Effector memory CD4-positive, alpha-beta T cell (primary cell): ENCODE data around the gene KIF1C.
A peak's percentile ranks its signal among the peaks of the same experiment; 100 is the strongest.

Experiments
- DNase-seq, 3 donors: peaks; one replicate each; pipeline ENCODE4 v3.0.0-alpha.2; 2020
- H3K27ac ChIP-seq: 2 replicates; pipeline ENCODE4 v1.7.0; 2013; ENCODE audit warnings: mild to moderate bottlenecking, low read length, moderate library complexity; ENCODE audit not compliant: insufficient read depth, poor library complexity, severe bottlenecking
- H3K27me3 ChIP-seq: replicated peaks from 2 replicates; pipeline ENCODE4 v1.7.0; 2013; ENCODE audit warnings: mild to moderate bottlenecking, low read length; ENCODE audit not compliant: insufficient read depth, control insufficient read depth, poor library complexity, severe bottlenecking
- H3K36me3 ChIP-seq: 2 replicates; pipeline ENCODE4 v1.7.0; 2013; ENCODE audit warnings: mild to moderate bottlenecking, low read length, moderate library complexity; ENCODE audit not compliant: control insufficient read depth, insufficient read depth
- H3K4me1 ChIP-seq: 2 replicates; pipeline ENCODE4 v1.7.0; 2013; ENCODE audit warnings: low read length, mild to moderate bottlenecking; ENCODE audit not compliant: control insufficient read depth, insufficient read depth, poor library complexity, severe bottlenecking
- H3K4me3 ChIP-seq: 2 replicates; pipeline ENCODE4 v1.7.0; 2013; ENCODE audit warnings: low read length, low read depth, mild to moderate bottlenecking; ENCODE audit not compliant: insufficient read depth, poor library complexity, severe bottlenecking
- H3K9me3 ChIP-seq: 2 replicates; pipeline ENCODE4 v1.7.0; 2013; ENCODE audit warnings: mild to moderate bottlenecking, low read length, moderate library complexity; ENCODE audit not compliant: control insufficient read depth

The KIF1C gene

GRCh38 chr17:5035315-5035714 is 37.6 kb downstream of the KIF1C start, which contains the start of gene SLC52A1:
Gene SLC52A1, minus strand, starts transcription at chr17:5035426. Its CDS starts 820 bp downstream, at chr17:5034606.
- H3K27me3 ChIP-seq: no peaks in the 10 kb centered on the region
- no peak for DNase-seq
- no peak within 1 kb of the TSS for H3K4me3 ChIP-seq
- H3K9me3 ChIP-seq: no peaks in the 10 kb centered on the region
- no peaks in the 10 kb centered on the region for H3K36me3 ChIP-seq
- no peak within 1 kb of the TSS for H3K27ac ChIP-seq
- H3K4me1 ChIP-seq: peaks cover 10% of the 10 kb centered on the region

GRCh38 chr17:5042157-5043022 is 44.6 kb downstream of the KIF1C start:
- H3K4me1 ChIP-seq: peaks cover 27% of the 10 kb centered on the region
- peak overlapping the region; percentile 67 for H3K27ac ChIP-seq
- no peaks in the 10 kb centered on the region for H3K27me3 ChIP-seq
- DNase-seq: peak in 2 of 3 donors; percentile 11 to 18
- peak overlapping the region; percentile 37 for H3K4me3 ChIP-seq
- H3K36me3 ChIP-seq: no peaks in the 10 kb centered on the region
- H3K9me3 ChIP-seq: no peaks in the 10 kb centered on the region

- H3K4me1 ChIP-seq: peaks cover 35% of the 10 kb centered on the region
- H3K4me3 ChIP-seq: no peak overlapping the region
- no peaks in the 10 kb centered on the region for H3K27me3 ChIP-seq
- H3K9me3 ChIP-seq: no peaks in the 10 kb centered on the region
- no peak for DNase-seq
- no peak overlapping the region for H3K27ac ChIP-seq
- no peaks in the 10 kb centered on the region for H3K36me3 ChIP-seq
Observed at GRCh38 chr17:5043524-5043923, 45.8 kb downstream of the KIF1C start.

- H3K9me3 ChIP-seq: no peaks in the 10 kb centered on the region
- H3K27me3 ChIP-seq: no peaks in the 10 kb centered on the region
- no peaks in the 10 kb centered on the region for H3K36me3 ChIP-seq
- no peak for DNase-seq
- peaks cover 45% of the 10 kb centered on the region for H3K4me1 ChIP-seq
- no peak overlapping the region for H3K4me3 ChIP-seq
- no peak overlapping the region for H3K27ac ChIP-seq
Observed at GRCh38 chr17:5044630-5045029, 46.9 kb downstream of the KIF1C start.

- H3K9me3 ChIP-seq: no peaks in the 10 kb centered on the region
- DNase-seq: no peak
- peaks cover 50% of the 10 kb centered on the region for H3K4me1 ChIP-seq
- H3K4me3 ChIP-seq: no peak overlapping the region
- H3K27me3 ChIP-seq: no peaks in the 10 kb centered on the region
- H3K36me3 ChIP-seq: no peaks in the 10 kb centered on the region
- H3K27ac ChIP-seq: no peak overlapping the region
Observed at GRCh38 chr17:5045496-5045895, 47.7 kb downstream of the KIF1C start.

GRCh38 chr17:5047446-5047845 is 49.7 kb downstream of the KIF1C start:
- peaks cover 44% of the 10 kb centered on the region for H3K4me1 ChIP-seq
- no peaks in the 10 kb centered on the region for H3K27me3 ChIP-seq
- no peaks in the 10 kb centered on the region for H3K9me3 ChIP-seq
- peak overlapping the region; percentile 1 for H3K27ac ChIP-seq
- no peaks in the 10 kb centered on the region for H3K36me3 ChIP-seq
- peak overlapping the region; percentile 29 for H3K4me3 ChIP-seq
- no peak for DNase-seq

- Histone ChIP-seq H3K27ac (peak overlapping the region; percentile 67), H3K4me1 (peaks cover 38% of the 10 kb centered on the region), H3K27me3 (no peaks in the 10 kb centered on the region), H3K9me3 (no peaks in the 10 kb centered on the region), H3K36me3 (no peaks in the 10 kb centered on the region), H3K4me3 (peak overlapping the region; percentile 19)
- DNase-seq: peak; percentile 63 to 79 (median 69)
Observed at GRCh38 chr17:5049314-5049841, 51.6 kb downstream of the KIF1C start.

GRCh38 chr17:5050278-5050677 is 52.5 kb downstream of the KIF1C start:
- Histone ChIP-seq H3K27ac (no peak overlapping the region), H3K9me3 (no peaks in the 10 kb centered on the region), H3K4me3 (no peak overlapping the region), H3K4me1 (peaks cover 31% of the 10 kb centered on the region), H3K36me3 (no peaks in the 10 kb centered on the region), H3K27me3 (no peaks in the 10 kb centered on the region)
- no peak for DNase-seq

- no peak for DNase-seq
- Histone ChIP-seq H3K27ac (no peak overlapping the region), H3K4me3 (no peak overlapping the region), H3K36me3 (no peaks in the 10 kb centered on the region), H3K9me3 (no peaks in the 10 kb centered on the region), H3K4me1 (no peaks in the 10 kb centered on the region), H3K27me3 (no peaks in the 10 kb centered on the region)
Observed at GRCh38 chr17:5055543-5055942, 57.8 kb downstream of the KIF1C start.

GRCh38 chr17:5065227-5065744 is 67.5 kb downstream of the KIF1C start:
- H3K27me3 ChIP-seq: no peaks in the 10 kb centered on the region
- no peaks in the 10 kb centered on the region for H3K36me3 ChIP-seq
- H3K27ac ChIP-seq: no peak overlapping the region
- no peaks in the 10 kb centered on the region for H3K9me3 ChIP-seq
- H3K4me3 ChIP-seq: no peak overlapping the region
- peaks cover 4% of the 10 kb centered on the region for H3K4me1 ChIP-seq
- no peak for DNase-seq
